HepG2 (cell line): ENCODE measurements around the gene ZFHX3. TPM values are rescaled to one million over a fixed set of nuclear protein-coding genes. Genes with fewer than 3 reads are reported as not detected.

Source experiments
- ATF7 ChIP-seq, 2 experiments: fragments of 450-650 bp in 1 of 2; sonication (generic) in 1 of 2; formaldehyde crosslinking in 1 of 2; IDR thresholded peaks; 2 replicates each; pipeline versions ENCODE4 v1.4.0 to v1.6.1; 2016 to 2020; ENCODE audit warnings: antibody characterized with exemption in 1 of 2, mild to moderate bottlenecking in 1 of 2, missing genetic modification reagents in 1 of 2
- CENPT ChIP-seq: sonication (generic); formaldehyde crosslinking; IDR thresholded peaks from 2 replicates; pipeline ENCODE4 v1.8.0; 2022; ENCODE audit warnings: low read depth, mild to moderate bottlenecking, moderate library complexity, missing genetic modification reagents
- DPF2 ChIP-seq: sonication (generic); formaldehyde crosslinking; IDR thresholded peaks from 2 replicates; pipeline ENCODE4 v1.4.0; 2020; ENCODE audit warnings: mild to moderate bottlenecking, low read depth, missing genetic modification reagents, borderline replicate concordance
- FOXO1 ChIP-seq: sonication (generic); formaldehyde crosslinking; IDR thresholded peaks from 2 replicates; pipeline ENCODE4 v1.4.0; 2020; ENCODE audit warnings: missing genetic modification reagents
- MED13 ChIP-seq: sonication (generic); formaldehyde crosslinking; IDR thresholded peaks from 2 replicates; pipeline ENCODE4 v1.5.0; 2020; ENCODE audit warnings: missing genetic modification reagents
- MTF1 ChIP-seq: sonication (generic); formaldehyde crosslinking; IDR thresholded peaks from 2 replicates; pipeline ENCODE4 v1.5.0; 2020; ENCODE audit warnings: missing genetic modification reagents
- MTF2 ChIP-seq: sonication (generic); formaldehyde crosslinking; IDR thresholded peaks from 2 replicates; pipeline ENCODE4 v1.5.0; 2020; ENCODE audit warnings: missing genetic modification reagents, borderline replicate concordance
- NFE2L1 ChIP-seq: sonication (generic); formaldehyde crosslinking; IDR thresholded peaks from 2 replicates; pipeline ENCODE4 v1.4.0; 2020; ENCODE audit warnings: missing genetic modification reagents, mild to moderate bottlenecking, borderline replicate concordance
- PITX1 ChIP-seq: sonication (generic); formaldehyde crosslinking; IDR thresholded peaks from 2 replicates; pipeline ENCODE4 v1.5.1; 2020; ENCODE audit warnings: mild to moderate bottlenecking, missing genetic modification reagents
- SP5 ChIP-seq: IDR thresholded peaks from 2 replicates; pipeline ENCODE4 v1.6.1; 2016; ENCODE audit warnings: low read depth, borderline replicate concordance
- TSC22D2 ChIP-seq: sonication (generic); formaldehyde crosslinking; IDR thresholded peaks from 2 replicates; pipeline ENCODE4 v1.5.1; 2020; ENCODE audit warnings: missing genetic modification reagents, mild to moderate bottlenecking, borderline replicate concordance
- ZNF354B ChIP-seq: sonication (generic); formaldehyde crosslinking; IDR thresholded peaks from 2 replicates; pipeline ENCODE4 v1.8.0; 2022; ENCODE audit warnings: mild to moderate bottlenecking, missing genetic modification reagents
- ZNF501 ChIP-seq: sonication (generic); formaldehyde crosslinking; IDR thresholded peaks from 2 replicates; pipeline ENCODE4 v1.5.1; 2020; ENCODE audit warnings: mild to moderate bottlenecking, moderate library complexity, missing genetic modification reagents
- ZNF572 ChIP-seq: sonication (generic); formaldehyde crosslinking; IDR thresholded peaks from 2 replicates; pipeline ENCODE4 v1.5.1; 2020; ENCODE audit warnings: mild to moderate bottlenecking, missing genetic modification reagents
- ZNF674 ChIP-seq: sonication (generic); formaldehyde crosslinking; IDR thresholded peaks from 2 replicates; pipeline ENCODE4 v1.5.0; 2020; ENCODE audit warnings: low read depth, mild to moderate bottlenecking, missing genetic modification reagents
- ZNF775 ChIP-seq: sonication (generic); formaldehyde crosslinking; IDR thresholded peaks from 2 replicates; pipeline ENCODE4 v1.4.0; 2020; ENCODE audit warnings: missing genetic modification reagents, mild to moderate bottlenecking, moderate library complexity, borderline replicate concordance
- ZSCAN20 ChIP-seq: sonication (generic); formaldehyde crosslinking; IDR thresholded peaks from 2 replicates; pipeline ENCODE4 v1.4.0; 2020; ENCODE audit warnings: missing genetic modification reagents, mild to moderate bottlenecking, borderline replicate concordance
- ZSCAN22 ChIP-seq: sonication (generic); formaldehyde crosslinking; IDR thresholded peaks from 2 replicates; pipeline ENCODE4 v1.4.0; 2020; ENCODE audit warnings: mild to moderate bottlenecking, missing genetic modification reagents
- polyA plus RNA-seq, 8 experiments: library from polyadenylated mRNA; depleted of rRNA in 3 of 8; stranded (reverse) in 7 of 8; unstranded in 1 of 8; fragments of >200 nt; fragmentation: Illumina TruSeq in 4 of 8; extraction: Trizol in 4 of 8; gene quantifications; 2 replicates each; pipeline versions ENCODE4 v1.2.1 to v1.2.3, GENCODE V29; 2011 to 2016; ENCODE audit warnings: low read depth in 4 of 8, missing spikeins in 1 of 8, mixed read lengths in 1 of 8; ENCODE audit not compliant: insufficient read depth in 1 of 8
- total RNA-seq, 5 experiments: library from RNA; depleted of rRNA; stranded (reverse); fragments of >200 nt; fragmentation: Illumina TruSeq; extraction: Trizol; gene quantifications; 2 replicates each; pipeline ENCODE4 v1.2.3, GENCODE V29; 2016; ENCODE audit warnings: low read depth in 1 of 5
- TF ChIP-seq, protein P1 (sequence below): sonication (generic); formaldehyde crosslinking; IDR thresholded peaks from 2 replicates; pipeline ENCODE4 v1.5.1; 2020; ENCODE audit warnings: missing genetic modification reagents, mild to moderate bottlenecking, borderline replicate concordance
- TF ChIP-seq, protein P2 (sequence below): sonication (generic); formaldehyde crosslinking; IDR thresholded peaks from 2 replicates; pipeline ENCODE4 v1.8.1; 2022; ENCODE audit warnings: mild to moderate bottlenecking, missing genetic modification reagents
- TF ChIP-seq, protein P3 (sequence below): sonication (generic); formaldehyde crosslinking; IDR thresholded peaks from 2 replicates; pipeline ENCODE4 v1.8.0; 2022; ENCODE audit warnings: mild to moderate bottlenecking, missing genetic modification reagents
- TF ChIP-seq, protein P4 (sequence below): sonication (generic); formaldehyde crosslinking; IDR thresholded peaks from 2 replicates; pipeline ENCODE4 v1.4.0; 2020; ENCODE audit warnings: mild to moderate bottlenecking, missing genetic modification reagents
- TF ChIP-seq, protein P5 (sequence below): sonication (generic); IDR thresholded peaks from 2 replicates; pipeline ENCODE4 v1.6.1; 2016; ENCODE audit warnings: low read depth, borderline replicate concordance

ZFHX3 gene
- total and polyA plus RNA-seq, 2 of the 13 experiments (the other 11 are each of a cell fraction or from before 2014, with no cell fraction given): 5.0 to 6.0 TPM

DNA sequence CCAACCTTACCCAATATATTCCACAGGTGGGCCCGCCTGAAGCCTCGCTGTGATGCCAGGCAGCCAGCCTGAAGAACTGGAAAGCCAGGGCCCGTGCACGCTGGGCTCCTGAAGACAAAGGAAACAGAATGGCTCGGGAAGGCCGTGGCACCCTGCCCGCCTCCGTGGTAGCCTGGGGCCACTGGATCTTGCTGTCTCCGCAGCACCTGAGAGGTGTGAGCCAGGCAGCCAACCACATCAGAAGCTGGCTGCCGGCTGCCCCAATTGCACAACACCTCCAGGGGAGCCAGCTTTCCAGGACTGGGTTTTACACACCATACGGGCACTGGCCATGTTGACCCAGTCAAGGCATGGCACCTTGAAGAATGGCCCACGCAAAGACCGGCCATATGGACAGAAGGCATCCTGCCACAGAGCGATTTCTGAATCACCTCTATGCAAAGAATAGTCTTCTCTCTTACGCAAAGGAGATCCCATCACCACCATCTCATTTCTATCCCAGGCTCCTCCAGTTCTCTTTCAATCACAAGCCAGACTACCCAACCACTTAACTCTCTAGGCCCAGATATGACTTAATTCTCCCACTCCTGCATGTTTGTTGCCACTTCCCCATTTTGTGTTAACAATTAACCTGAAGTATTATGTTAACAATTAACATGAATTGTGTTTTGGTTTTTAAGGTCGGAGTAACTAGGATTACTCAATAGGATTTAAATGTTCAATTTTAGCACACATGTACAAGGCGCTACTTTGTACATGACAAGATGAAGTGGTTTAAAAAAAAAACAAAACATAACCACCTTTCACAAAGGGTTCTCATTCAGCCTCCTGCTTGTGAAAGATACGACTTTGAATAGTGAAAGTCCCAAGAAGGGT is 32.1 kb downstream of the ZFHX3 start (continued):
- TF ChIP-seq, protein P1, sequence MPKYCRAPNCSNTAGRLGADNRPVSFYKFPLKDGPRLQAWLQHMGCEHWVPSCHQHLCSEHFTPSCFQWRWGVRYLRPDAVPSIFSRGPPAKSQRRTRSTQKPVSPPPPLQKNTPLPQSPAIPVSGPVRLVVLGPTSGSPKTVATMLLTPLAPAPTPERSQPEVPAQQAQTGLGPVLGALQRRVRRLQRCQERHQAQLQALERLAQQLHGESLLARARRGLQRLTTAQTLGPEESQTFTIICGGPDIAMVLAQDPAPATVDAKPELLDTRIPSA (CRISPR knock-in tag): no peak
- TF ChIP-seq SP5 (peak; percentile 4; the same call in 1 of the 2 replicates), ZNF572 (CRISPR knock-in tag) (no peak), MED13 (no peak), ZNF354B (CRISPR knock-in tag) (no peak), ZNF501 (CRISPR knock-in tag) (0 out of 2 replicates have a peak, but pooled peaks have one; percentile 20), DPF2 (CRISPR knock-in tag) (no peak), ZNF775 (CRISPR knock-in tag) (peak; percentile 49; the same call in 1 of the 2 replicates), MTF1 (CRISPR knock-in tag) (no peak), ZSCAN22 (CRISPR knock-in tag) (no peak), FOXO1 (CRISPR knock-in tag) (no peak), TSC22D2 (no peak), CENPT (CRISPR knock-in tag) (no peak), NFE2L1 (no peak), ZSCAN20 (CRISPR knock-in tag) (no peak), MTF2 (CRISPR knock-in tag) (no peak), ATF7 (IDR thresholded peaks at IDR 0.05) (no peak), ATF7 (CRISPR knock-in tag; IDR thresholded peaks at IDR 0.05) (0 out of 2 replicates have a peak, but pooled peaks have one; percentile 29), PITX1 (peak; percentile 35; the same call in 1 of the 2 replicates), ZNF674 (CRISPR knock-in tag) (no peak)
- TF ChIP-seq, protein P2, sequence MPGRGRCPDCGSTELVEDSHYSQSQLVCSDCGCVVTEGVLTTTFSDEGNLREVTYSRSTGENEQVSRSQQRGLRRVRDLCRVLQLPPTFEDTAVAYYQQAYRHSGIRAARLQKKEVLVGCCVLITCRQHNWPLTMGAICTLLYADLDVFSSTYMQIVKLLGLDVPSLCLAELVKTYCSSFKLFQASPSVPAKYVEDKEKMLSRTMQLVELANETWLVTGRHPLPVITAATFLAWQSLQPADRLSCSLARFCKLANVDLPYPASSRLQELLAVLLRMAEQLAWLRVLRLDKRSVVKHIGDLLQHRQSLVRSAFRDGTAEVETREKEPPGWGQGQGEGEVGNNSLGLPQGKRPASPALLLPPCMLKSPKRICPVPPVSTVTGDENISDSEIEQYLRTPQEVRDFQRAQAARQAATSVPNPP (CRISPR knock-in tag): no peak
- TF ChIP-seq, protein P3, sequence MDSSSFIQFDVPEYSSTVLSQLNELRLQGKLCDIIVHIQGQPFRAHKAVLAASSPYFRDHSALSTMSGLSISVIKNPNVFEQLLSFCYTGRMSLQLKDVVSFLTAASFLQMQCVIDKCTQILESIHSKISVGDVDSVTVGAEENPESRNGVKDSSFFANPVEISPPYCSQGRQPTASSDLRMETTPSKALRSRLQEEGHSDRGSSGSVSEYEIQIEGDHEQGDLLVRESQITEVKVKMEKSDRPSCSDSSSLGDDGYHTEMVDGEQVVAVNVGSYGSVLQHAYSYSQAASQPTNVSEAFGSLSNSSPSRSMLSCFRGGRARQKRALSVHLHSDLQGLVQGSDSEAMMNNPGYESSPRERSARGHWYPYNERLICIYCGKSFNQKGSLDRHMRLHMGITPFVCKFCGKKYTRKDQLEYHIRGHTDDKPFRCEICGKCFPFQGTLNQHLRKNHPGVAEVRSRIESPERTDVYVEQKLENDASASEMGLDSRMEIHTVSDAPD (CRISPR knock-in tag): no peak
- TF ChIP-seq, protein P4, sequence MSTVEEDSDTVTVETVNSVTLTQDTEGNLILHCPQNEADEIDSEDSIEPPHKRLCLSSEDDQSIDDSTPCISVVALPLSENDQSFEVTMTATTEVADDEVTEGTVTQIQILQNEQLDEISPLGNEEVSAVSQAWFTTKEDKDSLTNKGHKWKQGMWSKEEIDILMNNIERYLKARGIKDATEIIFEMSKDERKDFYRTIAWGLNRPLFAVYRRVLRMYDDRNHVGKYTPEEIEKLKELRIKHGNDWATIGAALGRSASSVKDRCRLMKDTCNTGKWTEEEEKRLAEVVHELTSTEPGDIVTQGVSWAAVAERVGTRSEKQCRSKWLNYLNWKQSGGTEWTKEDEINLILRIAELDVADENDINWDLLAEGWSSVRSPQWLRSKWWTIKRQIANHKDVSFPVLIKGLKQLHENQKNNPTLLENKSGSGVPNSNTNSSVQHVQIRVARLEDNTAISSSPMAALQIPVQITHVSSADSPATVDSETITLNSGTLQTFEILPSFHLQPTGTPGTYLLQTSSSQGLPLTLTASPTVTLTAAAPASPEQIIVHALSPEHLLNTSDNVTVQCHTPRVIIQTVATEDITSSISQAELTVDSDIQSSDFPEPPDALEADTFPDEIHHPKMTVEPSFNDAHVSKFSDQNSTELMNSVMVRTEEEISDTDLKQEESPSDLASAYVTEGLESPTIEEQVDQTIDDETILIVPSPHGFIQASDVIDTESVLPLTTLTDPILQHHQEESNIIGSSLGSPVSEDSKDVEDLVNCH (CRISPR knock-in tag): no peak
- TF ChIP-seq, protein P5, sequence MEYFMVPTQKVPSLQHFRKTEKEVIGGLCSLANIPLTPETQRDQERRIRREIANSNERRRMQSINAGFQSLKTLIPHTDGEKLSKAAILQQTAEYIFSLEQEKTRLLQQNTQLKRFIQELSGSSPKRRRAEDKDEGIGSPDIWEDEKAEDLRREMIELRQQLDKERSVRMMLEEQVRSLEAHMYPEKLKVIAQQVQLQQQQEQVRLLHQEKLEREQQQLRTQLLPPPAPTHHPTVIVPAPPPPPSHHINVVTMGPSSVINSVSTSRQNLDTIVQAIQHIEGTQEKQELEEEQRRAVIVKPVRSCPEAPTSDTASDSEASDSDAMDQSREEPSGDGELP: peak; percentile 65; the same call in 1 of the 2 replicates
